EL (cell line): Measurements from ENCODE around the gene IGSF6.
"Not testable (repeated sequence)": the region's sequence is repeated elsewhere in the genome, so short reads cannot be mapped to it uniquely, and the experiment has no call there.

ENCODE experiments used
- DNase-seq: peaks from one replicate; pipeline ENCODE4 v3.0.0-alpha.2; 2016

Gene IGSF6

DNA sequence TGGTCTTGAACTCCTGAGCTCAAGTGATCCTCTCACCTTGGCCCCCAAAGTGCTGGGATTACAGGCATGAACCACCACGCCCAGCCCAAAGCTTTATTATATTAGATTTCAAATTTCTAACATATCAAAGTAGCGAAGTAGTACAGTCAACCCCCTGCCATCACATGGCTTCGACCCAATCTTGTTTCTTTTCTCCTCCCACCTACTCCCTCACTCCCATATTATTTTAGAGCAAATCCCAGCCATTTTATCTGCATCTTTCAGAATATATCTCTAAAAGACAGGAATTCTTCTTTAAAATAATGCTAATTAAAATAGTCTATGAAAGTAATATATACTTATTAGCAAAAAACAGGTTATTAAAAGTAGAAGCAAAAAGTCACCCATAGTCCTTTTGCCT is 893 bp downstream of the IGSF6 start:
- DNase-seq = no peak

GRCh38 chr16:21650521-21650920 is 1.9 kb downstream of the IGSF6 start:
- DNase-seq = no peak

DNA sequence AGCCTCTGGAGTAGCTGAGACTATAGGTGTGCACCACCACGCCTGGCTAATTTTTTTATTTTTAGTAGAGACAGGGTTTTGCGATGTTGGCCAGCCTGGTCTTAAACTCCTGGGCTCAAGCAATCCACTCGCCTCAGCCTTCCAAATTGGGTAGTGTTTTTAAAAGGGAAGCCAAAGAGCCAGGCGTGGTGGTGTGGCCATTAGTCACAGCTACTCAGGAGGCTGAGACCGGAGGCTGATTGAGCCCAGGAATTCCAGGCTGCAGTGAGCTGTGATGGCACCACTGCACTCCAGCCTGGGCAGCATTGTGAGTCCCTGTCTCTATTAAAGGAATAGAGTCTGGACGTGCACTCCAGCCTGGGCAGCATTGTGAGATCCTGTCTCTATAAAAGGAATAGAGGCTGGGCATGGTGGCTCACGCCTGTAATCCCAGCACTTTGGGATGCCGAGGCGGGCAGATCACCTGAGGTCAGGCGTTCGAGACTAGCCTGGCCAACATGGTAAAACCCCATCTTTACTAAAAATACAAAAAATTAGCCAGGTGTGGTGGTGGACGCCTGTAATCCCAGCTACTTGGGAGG is 2.5 kb downstream of the IGSF6 start:
- DNase-seq = not testable (repeated sequence)

GRCh38 chr16:21647562-21648164 is 4.7 kb downstream of the IGSF6 start:
- no peak for DNase-seq

DNA sequence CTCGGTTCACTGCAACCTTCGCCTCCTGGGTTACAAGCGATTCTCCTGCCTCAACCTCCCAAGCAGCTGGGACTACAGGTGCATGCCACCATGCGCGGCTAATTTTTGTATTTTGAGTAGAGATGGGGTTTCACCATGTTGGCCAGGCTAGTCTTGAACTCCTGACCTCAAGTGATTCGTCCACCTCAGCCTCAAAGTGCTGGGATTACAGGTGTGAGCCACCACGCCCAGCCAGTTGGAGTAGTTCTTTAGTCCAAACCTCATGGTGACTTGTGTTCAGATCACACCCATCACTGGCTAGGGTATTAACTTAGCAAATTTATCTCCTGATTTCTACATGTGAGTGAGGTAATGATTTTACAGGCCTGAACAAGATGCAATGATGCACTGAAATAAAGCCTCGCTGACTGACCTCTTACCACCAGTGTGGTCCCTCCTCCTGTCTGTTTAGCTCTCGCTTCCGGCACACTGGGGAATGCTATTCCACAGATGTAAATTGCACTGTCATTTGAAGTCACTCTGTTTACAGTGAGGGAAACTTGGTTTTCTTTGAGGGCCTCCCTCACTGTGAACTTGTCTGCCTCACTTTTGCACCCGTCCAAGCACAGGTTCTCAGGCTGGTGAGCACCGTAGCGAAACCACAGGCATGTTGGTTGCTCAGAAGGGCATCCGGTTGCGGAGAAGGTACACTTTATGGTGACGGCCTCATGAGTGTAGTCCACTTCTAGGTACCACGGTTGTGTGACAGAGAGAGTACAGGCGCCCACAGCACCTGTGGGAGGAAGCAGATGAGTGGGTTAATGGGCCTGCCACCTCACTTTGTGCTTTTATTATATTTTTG is 5.5 kb downstream of the IGSF6 start:
- DNase-seq = no peak

- no peak for DNase-seq
Observed at GRCh38 chr16:21646091-21646490, 6.3 kb downstream of the IGSF6 start.

DNA sequence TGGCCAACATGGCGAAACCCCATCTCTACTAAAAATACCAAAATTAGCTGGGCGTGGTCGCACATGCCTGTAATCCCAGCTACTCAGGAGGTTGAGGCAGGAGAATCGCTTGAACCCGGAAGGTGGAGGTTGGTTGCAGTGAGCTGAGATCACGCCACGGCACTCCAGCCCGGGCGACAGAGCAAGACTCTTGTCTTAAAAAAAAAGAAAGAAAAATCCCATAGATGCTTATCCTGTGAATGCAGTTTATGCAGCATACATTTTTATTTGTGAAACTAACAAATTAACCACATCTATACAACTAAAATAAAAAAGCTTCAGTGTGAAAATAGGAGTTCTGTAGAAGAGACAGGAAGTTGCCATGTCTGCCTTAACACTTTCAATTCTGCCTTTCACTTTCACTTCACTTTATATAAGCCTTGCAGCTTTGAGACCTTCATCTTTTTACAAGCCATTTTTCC is 7.1 kb downstream of the IGSF6 start:
- DNase-seq = peak; percentile 14

DNA sequence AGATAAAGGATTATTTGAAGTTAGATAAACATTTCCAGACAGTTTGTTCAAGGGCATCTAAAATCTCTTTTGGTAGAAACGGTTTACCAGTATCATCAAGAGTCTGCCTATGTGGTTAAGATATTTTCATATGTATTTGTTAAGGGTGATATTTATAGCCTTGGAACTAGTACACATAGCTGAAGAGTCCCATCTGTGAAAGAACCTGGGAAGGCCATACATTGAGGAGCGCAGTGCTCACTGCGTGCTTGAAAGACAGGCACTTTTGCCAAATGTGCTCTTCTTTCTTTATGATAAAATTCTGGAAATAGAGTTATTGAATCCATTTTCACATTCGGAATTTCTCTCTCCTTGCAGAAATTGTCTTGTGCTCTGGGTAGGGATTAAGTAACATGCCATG is 7.7 kb downstream of the IGSF6 start:
- DNase-seq = no peak

DNA sequence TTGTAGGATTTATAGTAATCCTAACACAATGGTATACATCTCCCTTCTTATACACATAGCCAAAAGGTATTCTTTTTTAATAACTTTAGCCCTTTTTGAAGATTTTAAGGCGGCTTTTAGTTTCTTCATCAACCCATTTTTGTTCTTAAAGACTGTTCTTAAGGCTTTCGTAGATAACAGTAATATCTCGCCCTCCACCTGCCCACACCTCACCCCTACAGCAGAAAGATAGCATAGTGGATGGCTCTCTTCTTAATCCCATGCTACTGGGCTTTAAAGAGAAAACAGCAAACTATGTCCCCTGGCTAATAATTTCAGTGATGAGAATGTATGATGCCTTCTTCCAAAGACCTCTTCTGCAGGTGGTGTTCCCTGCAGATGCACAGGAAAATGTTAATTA is 8.6 kb downstream of the IGSF6 start:
- no peak for DNase-seq

- DNase-seq = no peak
Observed at GRCh38 chr16:21642861-21643260, 9.5 kb downstream of the IGSF6 start.

DNA sequence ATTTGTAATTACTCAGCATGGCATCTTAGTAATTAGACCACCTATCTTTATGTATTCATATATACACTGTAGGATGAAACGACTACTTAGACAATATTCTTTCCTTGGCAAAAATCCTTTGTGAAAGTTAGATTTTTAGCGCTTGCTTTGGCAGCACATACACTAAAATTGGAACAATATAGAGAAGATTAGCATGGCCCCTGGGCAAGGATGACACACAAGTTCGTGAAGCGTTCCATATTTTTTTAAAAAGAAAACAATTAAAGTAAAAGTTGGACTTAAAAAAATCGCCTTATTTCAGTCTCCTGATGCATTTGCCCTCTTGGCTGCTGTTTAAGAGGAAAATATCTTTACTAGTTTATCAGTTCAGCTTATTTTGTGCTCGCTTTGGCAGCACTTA is 10.5 kb downstream of the IGSF6 start:
- DNase-seq = no peak

DNA sequence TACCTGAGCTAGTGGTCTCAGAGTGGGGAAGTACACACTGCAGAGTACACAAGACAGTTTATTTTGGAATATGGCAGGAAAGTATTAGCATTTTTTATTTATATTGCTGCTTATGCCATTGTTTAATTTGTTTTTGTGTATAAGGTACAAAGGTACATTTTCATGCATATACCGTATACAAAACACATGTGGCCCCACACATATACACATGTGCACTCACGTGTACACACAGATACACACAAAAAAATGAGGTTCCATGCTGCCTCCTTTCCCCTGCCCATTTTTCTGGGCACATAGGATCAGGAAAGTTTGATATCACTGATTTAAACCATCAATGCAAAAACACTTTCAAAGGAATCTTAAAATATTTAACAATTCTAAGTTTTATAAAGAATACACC is 12.9 kb downstream of the IGSF6 start:
- no peak for DNase-seq

- peak; percentile 67 for DNase-seq
Observed at GRCh38 chr16:21638573-21638975, 13.8 kb downstream of the IGSF6 start.

DNA sequence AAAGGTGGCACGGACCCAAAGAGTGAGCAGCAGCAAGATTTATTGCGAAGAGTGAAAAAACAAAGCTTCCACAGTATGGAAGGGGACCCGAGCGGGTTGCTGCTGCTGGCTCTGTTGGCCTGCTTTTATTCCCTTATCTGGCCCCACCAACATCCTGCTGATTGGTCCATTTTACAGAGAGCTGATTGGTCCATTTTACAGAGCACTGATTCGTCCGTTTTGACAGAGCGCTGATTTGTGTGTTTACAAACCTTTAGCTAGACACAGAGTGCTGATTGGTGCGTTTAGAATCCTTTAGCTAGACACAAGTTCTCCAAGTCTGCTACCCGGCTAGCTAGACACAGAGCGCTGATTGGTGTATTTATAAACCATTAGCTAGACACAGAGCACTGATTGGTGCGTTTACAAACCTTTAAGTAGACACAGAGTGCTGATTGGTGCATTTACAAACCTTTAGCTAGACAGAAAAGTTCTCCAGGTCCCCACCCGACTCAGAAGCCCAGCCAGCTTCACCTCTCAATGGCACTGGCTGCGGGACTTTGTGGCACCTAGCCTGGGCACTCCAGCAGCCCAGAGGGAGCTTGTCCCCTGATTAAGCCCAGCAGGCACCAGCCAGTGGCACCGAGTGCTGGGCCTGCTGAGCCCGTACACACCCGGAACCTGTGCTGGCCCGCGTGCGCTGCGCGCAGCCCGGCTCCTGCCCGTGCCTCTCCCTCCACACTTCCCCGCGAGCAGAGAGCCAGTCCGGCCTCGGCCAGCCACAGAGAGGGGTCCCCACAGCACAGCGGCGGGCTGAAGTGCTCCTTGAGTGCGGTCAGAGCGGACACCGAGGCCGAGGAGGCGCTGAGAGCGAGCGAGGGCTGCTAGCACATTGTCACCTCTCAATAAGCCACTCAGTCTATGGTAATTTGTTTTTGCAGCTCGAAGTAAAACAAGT is 15.1 kb downstream of the IGSF6 start:
- DNase-seq = no peak

GRCh38 chr16:21635694-21636093 is 16.7 kb downstream of the IGSF6 start:
- DNase-seq = not testable (repeated sequence)

DNA sequence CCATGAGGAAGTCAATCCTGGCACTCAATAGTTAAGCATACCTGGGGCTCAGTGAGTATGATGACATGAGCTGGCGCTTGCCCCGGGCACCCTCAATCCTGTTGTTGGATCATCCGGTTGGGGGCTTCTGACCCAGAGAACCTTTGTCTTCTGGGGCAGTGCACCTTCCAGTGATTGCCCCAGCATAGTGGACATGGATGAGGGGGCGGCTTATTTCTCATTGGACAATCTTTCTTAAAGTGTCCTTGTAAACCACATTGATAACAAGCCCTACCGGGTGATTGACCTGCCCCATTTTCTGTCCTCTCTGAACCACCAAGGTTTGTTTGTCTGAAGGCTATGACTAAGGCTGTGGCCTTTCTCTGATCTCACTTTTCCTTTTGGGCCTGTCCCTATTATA is 18.2 kb downstream of the IGSF6 start:
- DNase-seq = no peak

- not testable (repeated sequence) for DNase-seq
Observed at GRCh38 chr16:21631951-21632575, 20.3 kb downstream of the IGSF6 start.

DNA sequence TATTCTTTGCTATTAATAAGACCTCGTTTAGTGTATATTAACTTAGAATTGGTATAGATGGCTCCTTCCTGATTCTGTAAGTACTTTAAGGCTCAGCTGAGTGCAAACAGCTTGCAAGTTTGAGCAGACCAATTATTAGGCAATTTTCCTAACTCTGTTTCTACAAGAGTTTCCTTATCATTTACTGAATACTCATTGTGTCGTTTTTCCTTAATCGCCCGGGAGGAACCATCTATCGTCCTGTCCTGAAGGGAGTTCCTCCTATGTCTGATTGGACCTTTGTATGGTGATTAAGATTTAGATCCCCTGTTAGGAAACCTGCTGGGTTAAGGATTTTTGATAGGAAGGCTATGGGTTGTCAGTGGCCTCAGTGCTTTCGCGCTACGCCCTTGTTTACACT is 21.0 kb downstream of the IGSF6 start:
- not testable (repeated sequence) for DNase-seq

- not testable (repeated sequence) for DNase-seq
Observed at GRCh38 chr16:21630866-21631265, 21.5 kb downstream of the IGSF6 start.

GRCh38 chr16:21629616-21630539 is 22.5 kb downstream of the IGSF6 start:
- DNase-seq = not testable (repeated sequence)

- DNase-seq = peak; percentile 83
Observed at GRCh38 chr16:21628772-21629171, 23.6 kb downstream of the IGSF6 start.
